Esophagus (tissue), 2 donors: ENCODE data around the gene ARHGAP42. TPM values are rescaled to one million over a fixed set of nuclear protein-coding genes. Genes with fewer than 3 reads are reported as not detected.

ENCODE experiments used
- H3K27ac ChIP-seq, 2 donors: one replicate each; pipeline ENCODE4 v1.5.1; 2013; ENCODE audit warnings: low read depth in 2 of 2, mild to moderate bottlenecking in 2 of 2, inconsistent platforms in 1 of 2, low read length in 1 of 2, moderate library complexity in 1 of 2
- H3K27me3 ChIP-seq, 2 donors: one replicate each; pipeline ENCODE4 v1.6.1; 2013; ENCODE audit warnings: low read length in 2 of 2, control low read depth in 1 of 2, mild to moderate bottlenecking in 1 of 2; ENCODE audit not compliant: insufficient read depth in 2 of 2, control insufficient read depth in 1 of 2
- H3K36me3 ChIP-seq, 2 donors: one replicate each; pipeline ENCODE4 v1.6.1; 2013; ENCODE audit warnings: low read length in 1 of 2; ENCODE audit not compliant: control insufficient read depth in 2 of 2, insufficient read depth in 2 of 2
- H3K4me1 ChIP-seq, 2 donors: one replicate each; pipeline ENCODE4 v1.6.1; 2013; ENCODE audit warnings: low read length in 1 of 2; ENCODE audit not compliant: control insufficient read depth in 2 of 2, insufficient read depth in 2 of 2
- H3K4me3 ChIP-seq, 2 donors: one replicate each; pipeline ENCODE4 v1.5.1; 2013; ENCODE audit warnings: low read length in 2 of 2, mild to moderate bottlenecking in 2 of 2, low read depth in 1 of 2, moderate library complexity in 1 of 2
- H3K9me3 ChIP-seq, 2 donors: one replicate each; pipeline ENCODE4 v1.6.1; 2013; ENCODE audit warnings: mild to moderate bottlenecking in 2 of 2, low read depth in 1 of 2, low read length in 1 of 2, moderate library complexity in 1 of 2; ENCODE audit not compliant: control insufficient read depth in 2 of 2, insufficient read depth in 1 of 2
- WGBS, 2 donors: extraction: QIAGEN DNeasy Blood & Tissue Kit; methylation state at CpG; one replicate each; pipeline ENCODE4 v1.1.7; 2013; 5-methylcytosine and 5-hydroxymethylcytosine counted together
- polyA plus RNA-seq, 2 donors: library from polyadenylated mRNA; stranded (reverse); fragments of 200-250 nt; gene quantifications; one replicate each; pipeline ENCODE4 v1.2.3, GENCODE V29; 2013
- donor health status: healthy with polysubstance abuse.
- donor health status: Bipolar disorder and iron deficiency.

ARHGAP42 gene
- polyA plus RNA-seq, 2 donors, result 1.0 to 1.2 TPM

- Histone ChIP-seq H3K9me3 (no peaks in the 10 kb centered on the region), H3K27ac (no peak overlapping the region), H3K4me1 (no peaks in the 10 kb centered on the region), H3K36me3 (no peaks in the 10 kb centered on the region), H3K27me3 (no peaks in the 10 kb centered on the region), H3K4me3 (no peak overlapping the region)
- WGBS, 2 donors, result 58 to 59% methylated on average over 1 of the region's 1 CpG
Observed at GRCh38 chr11:100903284-100903683, 216.2 kb downstream of the ARHGAP42 start.

DNA sequence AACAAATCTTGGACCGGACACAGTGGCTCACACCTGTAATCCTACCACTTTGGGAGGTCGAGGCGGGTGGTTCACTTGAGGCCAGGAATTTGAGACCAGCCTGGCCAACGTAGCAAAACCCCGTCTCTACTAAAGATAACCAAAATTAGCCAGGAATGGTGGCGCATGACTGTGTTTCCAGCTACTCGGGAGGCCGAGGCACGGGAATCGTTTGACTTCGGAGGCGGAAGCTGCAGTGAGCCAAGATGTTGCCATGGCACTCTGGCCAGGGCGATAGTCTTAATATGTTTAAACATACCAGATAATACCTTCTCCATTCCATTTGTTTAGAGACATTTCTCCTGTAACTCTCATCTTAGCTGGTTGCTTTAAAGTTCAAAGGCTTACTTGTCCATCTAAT is 218.6 kb downstream of the ARHGAP42 start:
- no peaks in the 10 kb centered on the region for H3K27me3 ChIP-seq
- WGBS, 2 donors, result 91 to 93% methylated on average over 13 of the region's 13 CpGs
- H3K9me3 ChIP-seq, result no peaks in the 10 kb centered on the region
- H3K4me1 ChIP-seq, result no peaks in the 10 kb centered on the region
- H3K4me3 ChIP-seq, result no peak overlapping the region
- no peaks in the 10 kb centered on the region for H3K36me3 ChIP-seq
- H3K27ac ChIP-seq, result no peak overlapping the region

- Histone ChIP-seq H3K36me3 (no peaks in the 10 kb centered on the region), H3K27me3 (no peaks in the 10 kb centered on the region)
- 82 to 88% methylated on average over 2 of the region's 2 CpGs for WGBS, 2 donors
Observed at GRCh38 chr11:100908746-100909145, 221.7 kb downstream of the ARHGAP42 start.

DNA sequence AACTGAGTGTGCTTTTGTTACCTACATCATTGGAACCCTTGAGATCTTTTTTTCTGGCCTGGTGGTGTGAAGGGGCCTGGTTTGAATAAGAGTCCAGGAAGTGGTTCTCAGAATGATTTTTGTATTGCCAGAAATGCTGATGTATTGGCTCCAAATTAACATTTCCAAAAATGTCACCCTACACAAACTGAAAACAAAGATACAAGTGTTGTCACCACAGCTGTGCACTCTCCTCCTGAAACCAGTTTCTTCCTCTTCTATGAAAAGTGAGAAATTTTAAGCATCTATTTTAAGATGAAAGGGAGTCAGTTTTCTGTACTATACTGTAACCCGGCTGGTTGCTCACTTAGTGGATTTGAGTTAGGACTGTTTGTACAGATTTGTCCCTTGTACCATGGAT is 223.7 kb downstream of the ARHGAP42 start:
- Histone ChIP-seq H3K9me3 (no peaks in the 10 kb centered on the region), H3K27me3 (no peaks in the 10 kb centered on the region), H3K36me3 (no peaks in the 10 kb centered on the region), H3K27ac (no peak overlapping the region), H3K4me3 (no peak overlapping the region), H3K4me1 (no peaks in the 10 kb centered on the region)
- 79 to 86% methylated on average over 1 of the region's 1 CpG for WGBS, 2 donors

More at GRCh38 chr11:100908746-100909145, 221.7 kb downstream of the ARHGAP42 start:
- H3K4me1 ChIP-seq, result no peaks in the 10 kb centered on the region
- H3K27ac ChIP-seq, result no peak overlapping the region
- no peaks in the 10 kb centered on the region for H3K9me3 ChIP-seq
- no peak overlapping the region for H3K4me3 ChIP-seq

GRCh38 chr11:100914415-100915110 is 227.5 kb downstream of the ARHGAP42 start:
- Histone ChIP-seq H3K4me3 (no peak overlapping the region), H3K4me1 (no peaks in the 10 kb centered on the region), H3K9me3 (no peaks in the 10 kb centered on the region), H3K27me3 (no peaks in the 10 kb centered on the region), H3K36me3 (no peaks in the 10 kb centered on the region), H3K27ac (no peak overlapping the region)
- WGBS, 2 donors, result 90 to 91% methylated on average over 6 of the region's 6 CpGs

- Histone ChIP-seq H3K27ac (no peak overlapping the region), H3K27me3 (no peaks in the 10 kb centered on the region), H3K4me1 (no peaks in the 10 kb centered on the region), H3K4me3 (no peak overlapping the region), H3K36me3 (no peaks in the 10 kb centered on the region), H3K9me3 (no peaks in the 10 kb centered on the region)
- WGBS, 2 donors, result 41 to 43% methylated on average over 6 of the region's 6 CpGs
Observed at GRCh38 chr11:100918551-100919500, 231.7 kb downstream of the ARHGAP42 start.

GRCh38 chr11:100920593-100920992 is 233.5 kb downstream of the ARHGAP42 start:
- H3K9me3 ChIP-seq, result no peaks in the 10 kb centered on the region
- no peaks in the 10 kb centered on the region for H3K27me3 ChIP-seq
- no peaks in the 10 kb centered on the region for H3K4me1 ChIP-seq
- H3K27ac ChIP-seq, result no peak overlapping the region
- no peak overlapping the region for H3K4me3 ChIP-seq
- no peaks in the 10 kb centered on the region for H3K36me3 ChIP-seq

- Histone ChIP-seq H3K4me3 (no peak overlapping the region), H3K27me3 (no peaks in the 10 kb centered on the region), H3K36me3 (no peaks in the 10 kb centered on the region), H3K4me1 (no peaks in the 10 kb centered on the region), H3K27ac (no peak overlapping the region), H3K9me3 (no peaks in the 10 kb centered on the region)
- WGBS, 2 donors, result 67 to 71% methylated on average over 5 of the region's 5 CpGs
Observed at GRCh38 chr11:100922121-100922520, 235.0 kb downstream of the ARHGAP42 start.

DNA sequence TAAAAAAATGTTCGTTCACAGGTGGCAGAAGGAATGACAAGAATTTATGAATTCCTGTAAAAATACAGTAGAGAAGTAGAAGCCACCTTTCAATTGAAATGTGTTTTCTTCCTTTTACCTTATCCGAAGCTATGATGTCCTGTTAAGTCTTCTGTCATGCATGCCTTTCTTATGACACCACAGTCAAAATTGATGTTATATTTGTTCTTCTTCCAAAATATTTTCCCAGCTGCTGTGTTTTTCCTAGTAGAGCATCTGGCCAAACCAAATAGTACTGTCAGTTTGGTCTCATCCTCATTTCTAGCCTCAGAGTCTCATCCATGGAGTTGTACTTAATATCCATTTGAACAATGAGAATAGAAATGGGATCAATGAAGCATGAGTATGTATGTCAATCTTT is 236.5 kb downstream of the ARHGAP42 start:
- WGBS, 2 donors, result 62 to 65% methylated on average over 2 of the region's 2 CpGs
- H3K9me3 ChIP-seq, result no peaks in the 10 kb centered on the region

More for the DNA sequence above, 236.5 kb downstream of the ARHGAP42 start:
- Histone ChIP-seq H3K27ac (no peak overlapping the region), H3K4me3 (no peak overlapping the region), H3K27me3 (no peaks in the 10 kb centered on the region), H3K36me3 (no peaks in the 10 kb centered on the region), H3K4me1 (no peaks in the 10 kb centered on the region)
